GM18519 (cell line): ENCODE measurements around the gene ZC3H10.

Experiments used
- ATAC-seq: cut with Tn5 transposase; IDR thresholded peaks from one replicate; pipeline ENCODE4 v1.9.1; 2021; ENCODE audit warnings: mild to moderate bottlenecking, moderate library complexity; ENCODE audit not compliant: unreplicated experiment, low FRiP score

Gene ZC3H10

GRCh38 chr12:56169229-56169759 lies 51.2 kb downstream of the ZC3H10 start:
- no peak for ATAC-seq

GRCh38 chr12:56172839-56173238 lies 54.8 kb downstream of the ZC3H10 start:
- ATAC-seq, result no peak
